Kidney (tissue), 22 donors: ENCODE measurements around the gene LAMTOR5. TPM values are rescaled to one million over a fixed set of nuclear protein-coding genes. Genes with fewer than 3 reads are reported as not detected.

Source experiments
- DNase-seq, 5 donors: peaks; one replicate each; pipeline ENCODE4 v3.0.0-alpha.2; 2013 to 2020
- FAIRE-seq: peaks from 2 replicates; lab custom pipeline; 2012; peaks lifted over from hg19 to GRCh38; lab: Jason Lieb, UNC
- H3K27ac ChIP-seq, 2 donors: one replicate each; pipeline ENCODE4 v1.7.0; 2013; ENCODE audit warnings: low read depth in 2 of 2, low read length in 2 of 2, inconsistent platforms in 1 of 2
- H3K27me3 ChIP-seq: one replicate; pipeline ENCODE4 v1.7.1; 2013; ENCODE audit warnings: low read length, inconsistent platforms; ENCODE audit not compliant: control insufficient read depth, insufficient read depth
- H3K36me3 ChIP-seq, 3 donors: one replicate each; pipeline versions ENCODE4 v1.7.0 to v1.7.1; 2013; ENCODE audit warnings: low read length in 3 of 3, control low read depth in 1 of 3, inconsistent platforms in 1 of 3; ENCODE audit not compliant: insufficient read depth in 3 of 3, control insufficient read depth in 2 of 3
- H3K4me1 ChIP-seq, 3 donors: one replicate each; pipeline versions ENCODE4 v1.7.0 to v1.7.1; 2013; ENCODE audit warnings: low read length in 3 of 3, inconsistent platforms in 1 of 3, low read depth in 1 of 3; ENCODE audit not compliant: control insufficient read depth in 2 of 3, insufficient read depth in 2 of 3
- H3K4me3 ChIP-seq, 3 donors: one replicate each; pipeline versions ENCODE4 v1.7.0 to v1.8.1; 2013; ENCODE audit warnings: low read length in 3 of 3, control low read depth in 1 of 3, inconsistent platforms in 1 of 3
- H3K9ac ChIP-seq, 3 donors: one replicate each; pipeline versions ENCODE4 v1.7.0 to v1.7.1; 2013; ENCODE audit warnings: low read length in 3 of 3, control low read depth in 1 of 3, inconsistent platforms in 1 of 3
- H3K9me3 ChIP-seq, 3 donors: one replicate each; pipeline versions ENCODE4 v1.7.0 to v1.7.1; 2013; ENCODE audit warnings: low read length in 3 of 3, control low read depth in 1 of 3, inconsistent platforms in 1 of 3; ENCODE audit not compliant: control insufficient read depth in 2 of 3, insufficient read depth in 1 of 3
- CTCF ChIP-seq: IDR thresholded peaks from 3 replicates; pipeline ENCODE4 v1.5.1; 2012; ENCODE audit warnings: mild to moderate bottlenecking, moderate library complexity, borderline replicate concordance; ENCODE audit not compliant: insufficient read depth; ENCODE audit errors: extremely low read depth
- intact Hi-C: fragments of 100-400 bp; cut with DNase I; formaldehyde crosslinking; loops from one replicate; pipeline ENCODE4 v1.11.1; 2022
- long read RNA-seq, 10 donors: library from polyadenylated mRNA in 1 of 10; unstranded in 1 of 10; transcript quantifications; one replicate each; pipeline ENCODE4 v2.0.0 and lab custom pipeline, GENCODE V29; 2021 to 2026
- polyA plus RNA-seq: library from polyadenylated mRNA; stranded (reverse); fragments of 350-450 nt; fragmentation: Illumina TruSeq; extraction: RNeasy Lipid Tissue Mini Kit (QIAGEN cat#74804); gene quantifications from one replicate; pipeline ENCODE4 v1.2.3, GENCODE V29; 2014; ENCODE audit warnings: low read depth, low replicate concordance; ENCODE audit not compliant: insufficient read depth
- total RNA-seq: library from RNA; stranded (reverse); fragmentation: NEBNext Ultra II Directional; extraction: Animal tissue kit (Norgen Biotek cat#: 25700); gene quantifications from one replicate; pipeline ENCODE4 v1.2.1, GENCODE V29; 2021
- donor health status: control.
- donor health status: control.
- donor health status: control.
- donor health status: control.
- donor health status: control.
- donor health status: DM: yes; HTN: yes; CAD: no.
- donor health status: Normal renal cell carcinoma (clear cell type).

The LAMTOR5 gene
- 183 TPM for total RNA-seq
- polyA plus RNA-seq: 600 TPM
- long read RNA-seq, donor 1, transcript LAMTOR5-206 (4 exons, 634 nt): major isoform, 121 of 189 reads
- long read RNA-seq, donor 1, transcript LAMTOR5-202 (3 exons, 1,830 nt): minor isoform, 9 of 189 reads
- long read RNA-seq, donor 1, partial matches to known transcripts: 53 of 189 reads
- long read RNA-seq, donor 1, other reads (novel, unspliced or antisense): 0 of 189 reads
- long read RNA-seq, donor 2, transcript LAMTOR5-205 (3 exons, 569 nt): minor isoform, 8 of 333 reads
- long read RNA-seq, donor 2, transcript LAMTOR5-202 (3 exons, 1,830 nt): minor isoform, 5 of 333 reads
- long read RNA-seq, donor 2, transcript LAMTOR5-206 (4 exons, 634 nt): major isoform, 199 of 333 reads
- long read RNA-seq, donor 2, partial matches to known transcripts: 120 of 333 reads
- long read RNA-seq, donor 2, other reads (novel, unspliced or antisense): 0 of 333 reads
- long read RNA-seq, donor 3, transcript LAMTOR5-205 (3 exons, 569 nt): minor isoform, 9 of 536 reads
- long read RNA-seq, donor 3, transcript LAMTOR5-206 (4 exons, 634 nt): major isoform, 353 of 536 reads
- long read RNA-seq, donor 3, transcript LAMTOR5-202 (3 exons, 1,830 nt): minor isoform, 12 of 536 reads
- long read RNA-seq, donor 3, partial matches to known transcripts: 160 of 536 reads
- long read RNA-seq, donor 3, other reads (novel, unspliced or antisense): 0 of 536 reads
- long read RNA-seq, donor 4, transcript LAMTOR5-202 (3 exons, 1,830 nt): minor isoform, 6 of 286 reads
- long read RNA-seq, donor 4, transcript LAMTOR5-206 (4 exons, 634 nt): major isoform, 217 of 286 reads
- long read RNA-seq, donor 4, partial matches to known transcripts: 59 of 286 reads
- long read RNA-seq, donor 4, other reads (novel, unspliced or antisense): 0 of 286 reads
- long read RNA-seq, donor 5, transcript LAMTOR5-206 (4 exons, 634 nt): major isoform, 23 of 24 reads
- long read RNA-seq, donor 5, partial matches to known transcripts: 0 of 24 reads
- long read RNA-seq, donor 5, other reads (novel, unspliced or antisense): 0 of 24 reads
- long read RNA-seq, donor 6, transcript LAMTOR5-206 (4 exons, 634 nt): major isoform, 550 of 878 reads
- long read RNA-seq, donor 6, transcript LAMTOR5-205 (3 exons, 569 nt): minor isoform, 12 of 878 reads
- long read RNA-seq, donor 6, transcript LAMTOR5-202 (3 exons, 1,830 nt): minor isoform, 36 of 878 reads
- long read RNA-seq, donor 6, partial matches to known transcripts: 264 of 878 reads
- long read RNA-seq, donor 6, other reads (novel, unspliced or antisense): 11 of 878 reads
- long read RNA-seq, donor 7, transcript LAMTOR5-206 (4 exons, 634 nt): major isoform, 69 of 76 reads
- long read RNA-seq, donor 7, partial matches to known transcripts: 1 of 76 reads
- long read RNA-seq, donor 7, other reads (novel, unspliced or antisense): 1 of 76 reads
- long read RNA-seq, donor 8, transcript LAMTOR5-206 (4 exons, 634 nt): major isoform, 168 of 259 reads
- long read RNA-seq, donor 8, transcript LAMTOR5-205 (3 exons, 569 nt): minor isoform, 5 of 259 reads
- long read RNA-seq, donor 8, transcript LAMTOR5-202 (3 exons, 1,830 nt): minor isoform, 6 of 259 reads
- long read RNA-seq, donor 8, partial matches to known transcripts: 77 of 259 reads
- long read RNA-seq, donor 8, other reads (novel, unspliced or antisense): 0 of 259 reads
- long read RNA-seq, donor 9, transcript LAMTOR5-206 (4 exons, 634 nt): major isoform, 126 of 180 reads
- long read RNA-seq, donor 9, transcript LAMTOR5-205 (3 exons, 569 nt): minor isoform, 7 of 180 reads
- long read RNA-seq, donor 9, transcript LAMTOR5-202 (3 exons, 1,830 nt): minor isoform, 8 of 180 reads
- long read RNA-seq, donor 9, partial matches to known transcripts: 39 of 180 reads
- long read RNA-seq, donor 9, other reads (novel, unspliced or antisense): 0 of 180 reads
- long read RNA-seq, donor 10, transcript LAMTOR5-202 (3 exons, 1,830 nt): minor isoform, 10 of 232 reads
- long read RNA-seq, donor 10, transcript LAMTOR5-206 (4 exons, 634 nt): major isoform, 152 of 232 reads
- long read RNA-seq, donor 10, transcript LAMTOR5-205 (3 exons, 569 nt): minor isoform, 11 of 232 reads
- long read RNA-seq, donor 10, partial matches to known transcripts: 59 of 232 reads
- long read RNA-seq, donor 10, other reads (novel, unspliced or antisense): 0 of 232 reads

DNA sequence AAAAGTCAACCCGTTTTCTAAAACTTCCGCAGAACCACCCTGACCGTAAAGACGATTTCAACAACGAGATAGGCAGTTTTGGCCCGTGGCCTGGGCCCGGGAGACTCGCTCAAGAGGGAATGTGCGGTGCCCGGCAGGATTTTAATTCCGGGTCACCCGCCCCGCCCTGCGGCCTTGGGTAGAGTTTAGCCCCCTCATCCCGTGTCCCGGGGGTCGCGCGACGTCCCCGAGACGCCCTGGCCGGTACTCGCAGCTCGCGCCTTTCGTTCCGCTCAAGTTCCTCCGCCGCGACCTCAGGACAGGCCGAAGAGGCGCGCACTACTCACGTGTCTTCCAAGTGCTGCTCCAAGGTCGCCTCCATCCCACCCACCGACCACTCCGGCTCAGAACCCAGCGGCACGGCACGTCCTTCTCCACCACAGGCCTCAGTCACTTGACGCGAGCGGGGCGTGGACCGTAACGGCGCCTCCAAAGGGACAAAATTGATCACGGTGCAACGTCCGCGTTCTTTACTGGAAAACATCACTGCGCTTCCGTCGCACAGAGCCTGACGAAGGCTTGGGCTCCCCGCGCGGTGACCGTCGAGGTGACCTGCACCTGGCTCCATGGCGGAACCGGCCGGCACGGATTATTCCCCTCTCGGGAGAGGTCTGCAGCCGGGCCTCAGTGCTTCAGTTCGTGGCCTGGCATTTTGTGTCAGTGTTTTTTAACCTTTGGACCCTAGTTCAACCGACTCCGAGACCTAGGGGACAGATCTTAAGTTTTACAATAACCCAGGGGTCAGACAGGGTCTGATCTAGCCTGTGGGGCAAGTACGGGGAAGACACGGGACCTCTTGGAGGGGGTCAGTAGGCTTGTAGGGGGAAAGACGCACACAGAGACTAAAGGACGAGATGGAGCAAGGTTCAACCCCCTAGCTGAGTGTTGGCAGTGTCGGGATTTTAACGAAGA lies at the start of gene LAMTOR5:
Gene LAMTOR5, minus strand, starts transcription at position 435 of the 951 bp plus-strand sequence. Its CDS starts 74 bp downstream, at position 361.
- intact Hi-C loops: no loop called here
- Histone ChIP-seq H3K4me1 (peaks cover 0 to 6% (median 2%) of the 10 kb centered on the region in 3 donors), H3K27ac (peak within 1 kb of the TSS; percentile 98), H3K9me3 (no peaks in the 10 kb centered on the region), H3K4me3 (peak within 1 kb of the TSS; percentile 94 to 99 (median 94)), H3K9ac (peak within 1 kb of the TSS; percentile 72 to 100 (median 93)), H3K27me3 (no peaks in the 10 kb centered on the region), H3K36me3 (peaks cover 3 to 14% (median 7%) of the 10 kb centered on the region in 3 donors)
- DNase-seq: peak; percentile 96 to 97 (median 96)
- TF ChIP-seq CTCF: peak; percentile 16
- no peak for FAIRE-seq

GRCh38 chr1:110457206-110457605 lies 49.7 kb upstream of the LAMTOR5 start:
- FAIRE-seq (no peak), DNase-seq (peak in 1 of 5 donors; percentile 49)
- TF ChIP-seq CTCF: no peak
- no peaks in the 10 kb centered on the region for H3K36me3 ChIP-seq
- no peak overlapping the region for H3K4me3 ChIP-seq
- H3K9me3 ChIP-seq: no peaks in the 10 kb centered on the region
- no peaks in the 10 kb centered on the region for H3K4me1 ChIP-seq
- H3K27me3 ChIP-seq: no peaks in the 10 kb centered on the region
- intact Hi-C loops: loop anchor here (5.0 kb wide), 1 partner anchor 45 kb away; no protein-coding TSS in a partner anchor
- no peak overlapping the region for H3K9ac ChIP-seq
- H3K27ac ChIP-seq: no peak overlapping the region
